GM18526 (cell line): ENCODE measurements around the gene HSPG2.

Experiments used
- POLR2A ChIP-seq: IDR thresholded peaks from 3 replicates; pipeline ENCODE4 v1.6.1; 2011; ENCODE audit not compliant: insufficient read length; ENCODE audit errors: extremely low read depth

The HSPG2 gene

GRCh38 chr1:21876267-21876666 lies 60.8 kb downstream of the HSPG2 start:
- no peak for TF ChIP-seq POLR2A

- TF ChIP-seq POLR2A = no peak
Measured at GRCh38 chr1:21875621-21876063, 61.5 kb downstream of the HSPG2 start.

- TF ChIP-seq POLR2A = no peak
Measured at GRCh38 chr1:21874778-21875547, 62.1 kb downstream of the HSPG2 start.

GRCh38 chr1:21874328-21874727 lies 62.8 kb downstream of the HSPG2 start:
- no peak for TF ChIP-seq POLR2A

GRCh38 chr1:21873761-21874160 lies 63.3 kb downstream of the HSPG2 start:
- TF ChIP-seq POLR2A = no peak

- no peak for TF ChIP-seq POLR2A
Measured at GRCh38 chr1:21873174-21873573, 63.9 kb downstream of the HSPG2 start.

GRCh38 chr1:21872445-21873079 lies 64.5 kb downstream of the HSPG2 start:
- no peak for TF ChIP-seq POLR2A

GRCh38 chr1:21871943-21872342 lies 65.2 kb downstream of the HSPG2 start:
- no peak for TF ChIP-seq POLR2A

- no peak for TF ChIP-seq POLR2A
Measured at GRCh38 chr1:21870611-21871010, 66.5 kb downstream of the HSPG2 start.

- no peak for TF ChIP-seq POLR2A
Measured at GRCh38 chr1:21869620-21870121, 67.4 kb downstream of the HSPG2 start.

GRCh38 chr1:21868941-21869454 lies 68.1 kb downstream of the HSPG2 start:
- TF ChIP-seq POLR2A = no peak

GRCh38 chr1:21868482-21868881 lies 68.6 kb downstream of the HSPG2 start:
- TF ChIP-seq POLR2A = no peak

GRCh38 chr1:21867451-21867996 lies 69.6 kb downstream of the HSPG2 start:
- no peak for TF ChIP-seq POLR2A

GRCh38 chr1:21866707-21867043 lies 70.4 kb downstream of the HSPG2 start:
- no peak for TF ChIP-seq POLR2A

GRCh38 chr1:21865943-21866706 lies 71.0 kb downstream of the HSPG2 start:
- TF ChIP-seq POLR2A = no peak
